Measurements from ENCODE around the gene INAFM2.

GRCh38 chr15:40281801-40282146, 41.7 kb upstream of the INAFM2 start:
- no peak for TF ChIP-seq POLR2A (IDR thresholded peaks at IDR 0.05; ENCODE audit: low read length)
- TF ChIP-seq GATA1 (IDR thresholded peaks at IDR 0.05; ENCODE audit: low read depth, low read length), result no peak
